Mesothelial cell of epicardium (in vitro differentiated cells): ENCODE measurements around the gene MYL10. TPM values are rescaled to one million over a fixed set of nuclear protein-coding genes. Genes with fewer than 3 reads are reported as not detected.

Source experiments
- DNase-seq, 2 experiments: peaks; one replicate each; pipeline ENCODE4 v3.0.0; 2021; ENCODE audit warnings: low spot score in 2 of 2; ENCODE audit not compliant: unreplicated experiment in 2 of 2
- H3K27ac Mint-ChIP-seq: 2 replicates; pipeline ENCODE4 v1.8.0; 2021; ENCODE audit warnings: mixed read lengths
- H3K27me3 Mint-ChIP-seq: 2 replicates; pipeline ENCODE4 v1.8.0; 2021; ENCODE audit warnings: low read depth, mixed read lengths
- H3K36me3 Mint-ChIP-seq: 2 replicates; pipeline ENCODE4 v1.8.0; 2021; ENCODE audit warnings: mixed read lengths
- H3K4me1 Mint-ChIP-seq: 2 replicates; pipeline ENCODE4 v1.8.0; 2021; ENCODE audit warnings: mixed read lengths
- H3K4me3 Mint-ChIP-seq: 2 replicates; pipeline ENCODE4 v1.8.0; 2021; ENCODE audit warnings: mild to moderate bottlenecking, moderate library complexity, mixed read lengths
- H3K9me3 Mint-ChIP-seq: 2 replicates; pipeline ENCODE4 v1.8.0; 2021; ENCODE audit warnings: mixed read lengths
- total RNA-seq: library from RNA; stranded (reverse); gene quantifications from 3 replicates; pipeline ENCODE4 v1.2.1, GENCODE V29; 2021
- TF ChIP-seq, protein P1 (sequence below): fragments of 200-600 bp; sonication (generic); IDR thresholded peaks from one replicate; pipeline ENCODE4 v1.5.0; 2021; ENCODE audit warnings: antibody characterized with exemption; ENCODE audit not compliant: unreplicated experiment

Gene MYL10
- total RNA-seq, 1 donor from 2014 or later = not detected

DNA sequence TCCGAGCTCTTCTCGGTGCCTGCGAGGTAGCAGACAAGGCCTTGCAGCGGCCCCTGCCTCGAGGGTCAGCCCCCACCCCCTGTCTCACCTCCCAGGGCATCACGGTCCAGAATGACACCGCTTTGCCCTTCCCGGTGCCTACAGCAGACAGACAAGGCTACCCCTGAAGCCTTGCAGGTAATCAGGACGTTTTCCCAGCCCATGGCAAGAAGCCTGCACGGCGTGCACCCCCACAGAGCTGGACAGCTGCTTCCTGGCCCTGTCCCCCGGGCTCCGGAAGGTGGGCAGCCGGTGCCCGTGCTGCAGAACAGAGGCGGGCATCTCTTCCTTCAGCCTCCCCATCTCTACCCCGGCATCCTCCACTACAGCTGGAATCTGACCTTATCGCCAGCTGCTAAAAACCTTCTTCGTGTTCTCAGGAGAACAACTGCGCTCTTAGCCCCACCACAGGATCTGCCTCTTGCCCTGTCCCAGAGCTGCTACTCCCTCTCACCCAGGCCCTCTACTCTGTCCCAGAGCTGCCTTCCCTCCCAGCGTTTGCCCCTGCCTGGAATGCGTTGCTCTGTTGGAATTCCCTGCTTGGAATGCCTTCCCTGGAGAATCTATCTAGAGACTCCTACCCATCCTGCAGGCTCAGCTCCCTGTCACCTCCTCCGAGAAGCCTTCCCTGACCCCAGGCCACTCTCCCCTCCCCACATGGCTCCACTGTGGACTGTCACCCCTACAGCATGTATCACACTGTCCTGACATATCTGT lies 4.7 kb downstream of the MYL10 start:
- H3K9me3 Mint-ChIP-seq = no peaks in the 10 kb centered on the region

DNA sequence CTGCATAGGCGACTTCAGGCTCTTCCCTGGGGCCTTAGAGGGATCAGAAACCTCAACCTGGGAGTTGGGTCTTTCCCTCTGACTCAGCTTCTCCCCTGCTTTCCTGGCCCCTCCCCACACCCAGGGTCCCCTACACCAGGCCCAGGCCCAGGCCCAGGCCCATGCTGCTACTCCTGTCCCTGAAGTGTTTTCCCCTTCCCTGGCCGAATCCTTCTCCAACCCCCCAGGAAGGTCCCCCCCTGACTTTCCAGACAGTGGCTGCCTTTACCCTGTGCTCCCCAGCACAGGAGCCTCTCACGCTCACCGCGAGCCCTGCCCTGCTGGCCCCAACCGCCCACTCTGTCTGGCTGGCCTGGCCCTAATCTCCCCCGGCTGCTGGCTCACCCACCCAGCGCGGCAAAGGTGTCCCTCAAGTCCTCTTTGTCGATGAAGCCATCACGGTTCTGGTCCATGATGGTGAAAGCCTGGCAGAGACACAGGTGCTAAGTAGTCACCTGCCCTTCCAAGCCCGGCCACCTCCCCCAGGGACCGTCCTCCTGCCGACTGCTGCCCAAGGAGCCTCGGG lies 6.4 kb downstream of the MYL10 start:
- Mint-ChIP-seq H3K9me3 (no peaks in the 10 kb centered on the region), H3K36me3 (no peaks in the 10 kb centered on the region), H3K27ac (no peak overlapping the region), H3K4me3 (no peak overlapping the region), H3K4me1 (peaks cover 33% of the 10 kb centered on the region), H3K27me3 (peaks cover 24% of the 10 kb centered on the region)
- no peak for DNase-seq
- TF ChIP-seq, protein P1, sequence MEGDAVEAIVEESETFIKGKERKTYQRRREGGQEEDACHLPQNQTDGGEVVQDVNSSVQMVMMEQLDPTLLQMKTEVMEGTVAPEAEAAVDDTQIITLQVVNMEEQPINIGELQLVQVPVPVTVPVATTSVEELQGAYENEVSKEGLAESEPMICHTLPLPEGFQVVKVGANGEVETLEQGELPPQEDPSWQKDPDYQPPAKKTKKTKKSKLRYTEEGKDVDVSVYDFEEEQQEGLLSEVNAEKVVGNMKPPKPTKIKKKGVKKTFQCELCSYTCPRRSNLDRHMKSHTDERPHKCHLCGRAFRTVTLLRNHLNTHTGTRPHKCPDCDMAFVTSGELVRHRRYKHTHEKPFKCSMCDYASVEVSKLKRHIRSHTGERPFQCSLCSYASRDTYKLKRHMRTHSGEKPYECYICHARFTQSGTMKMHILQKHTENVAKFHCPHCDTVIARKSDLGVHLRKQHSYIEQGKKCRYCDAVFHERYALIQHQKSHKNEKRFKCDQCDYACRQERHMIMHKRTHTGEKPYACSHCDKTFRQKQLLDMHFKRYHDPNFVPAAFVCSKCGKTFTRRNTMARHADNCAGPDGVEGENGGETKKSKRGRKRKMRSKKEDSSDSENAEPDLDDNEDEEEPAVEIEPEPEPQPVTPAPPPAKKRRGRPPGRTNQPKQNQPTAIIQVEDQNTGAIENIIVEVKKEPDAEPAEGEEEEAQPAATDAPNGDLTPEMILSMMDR = no peak

More for the DNA sequence above, 4.7 kb downstream of the MYL10 start:
- no peaks in the 10 kb centered on the region for H3K36me3 Mint-ChIP-seq
- H3K27ac Mint-ChIP-seq = peak overlapping the region; percentile 70
- TF ChIP-seq, protein P1 = no peak
- peaks cover 23% of the 10 kb centered on the region for H3K4me1 Mint-ChIP-seq
- no peak overlapping the region for H3K4me3 Mint-ChIP-seq
- DNase-seq = no peak
- H3K27me3 Mint-ChIP-seq = peaks cover 24% of the 10 kb centered on the region

GRCh38 chr7:101620991-101621390 lies 8.1 kb downstream of the MYL10 start:
- no peaks in the 10 kb centered on the region for H3K36me3 Mint-ChIP-seq
- TF ChIP-seq, protein P1 = no peak
- H3K27ac Mint-ChIP-seq = no peak overlapping the region

GRCh38 chr7:101620395-101620794 lies 8.7 kb downstream of the MYL10 start:
- Mint-ChIP-seq H3K4me1 (peaks cover 22% of the 10 kb centered on the region), H3K36me3 (no peaks in the 10 kb centered on the region), H3K4me3 (no peak overlapping the region), H3K27ac (no peak overlapping the region), H3K27me3 (peaks cover 20% of the 10 kb centered on the region), H3K9me3 (no peaks in the 10 kb centered on the region)
- DNase-seq = no peak
- TF ChIP-seq, protein P1 = no peak

More at GRCh38 chr7:101620991-101621390, 8.1 kb downstream of the MYL10 start:
- no peak for DNase-seq
- peaks cover 23% of the 10 kb centered on the region for H3K27me3 Mint-ChIP-seq
- H3K9me3 Mint-ChIP-seq = no peaks in the 10 kb centered on the region
- peaks cover 28% of the 10 kb centered on the region for H3K4me1 Mint-ChIP-seq
- H3K4me3 Mint-ChIP-seq = no peak overlapping the region

DNA sequence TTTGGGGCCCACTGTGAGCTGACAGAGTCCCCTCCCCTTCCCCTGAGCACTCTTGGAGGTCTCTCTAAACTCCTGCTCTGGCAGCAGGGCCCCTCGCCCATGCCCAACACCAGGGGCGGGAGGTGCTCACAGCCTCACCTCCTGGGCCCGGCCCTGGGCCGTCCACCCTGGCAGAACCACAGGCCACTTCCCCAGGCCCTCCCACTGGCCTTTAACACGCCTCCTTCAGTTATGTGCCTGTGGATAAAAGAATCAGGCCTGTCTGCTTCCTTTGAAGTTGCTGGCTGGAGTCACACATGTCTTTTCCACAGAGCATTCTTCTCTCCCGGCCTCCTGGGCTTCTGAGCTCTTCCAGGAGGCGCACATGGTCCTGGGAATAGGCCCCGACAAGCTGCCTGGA lies 10.2 kb downstream of the MYL10 start:
- Mint-ChIP-seq H3K36me3 (no peaks in the 10 kb centered on the region), H3K27ac (peak overlapping the region; percentile 50), H3K27me3 (peaks cover 19% of the 10 kb centered on the region), H3K4me3 (no peak overlapping the region), H3K9me3 (no peaks in the 10 kb centered on the region), H3K4me1 (peaks cover 11% of the 10 kb centered on the region)
- no peak for DNase-seq
- TF ChIP-seq, protein P1 = no peak
